Measurements from ENCODE around the gene CD164L2. TPM values are rescaled to one million over a fixed set of nuclear protein-coding genes. Genes with fewer than 3 reads are reported as not detected.

CD164L2 gene
- total RNA-seq, 1 donor from 2014 or later: not detected

DNA sequence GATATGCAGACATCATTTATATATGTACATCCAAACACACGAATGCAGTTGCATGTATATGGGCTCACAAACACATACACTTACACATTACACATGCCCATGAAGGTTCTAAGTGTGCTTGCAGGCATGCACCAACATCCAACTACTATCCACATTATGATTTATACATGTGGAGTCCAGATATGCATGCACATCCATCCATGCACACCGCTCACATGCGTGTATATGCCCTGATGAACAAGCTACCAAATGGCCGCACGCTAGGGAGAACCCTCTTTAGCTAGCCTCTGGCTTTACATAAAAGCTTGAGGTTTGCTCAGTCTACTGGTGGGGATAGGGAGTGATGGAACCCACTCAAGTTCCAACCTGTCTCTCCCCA lies 17.8 kb upstream of the CD164L2 start:
- TF ChIP-seq, protein P1, sequence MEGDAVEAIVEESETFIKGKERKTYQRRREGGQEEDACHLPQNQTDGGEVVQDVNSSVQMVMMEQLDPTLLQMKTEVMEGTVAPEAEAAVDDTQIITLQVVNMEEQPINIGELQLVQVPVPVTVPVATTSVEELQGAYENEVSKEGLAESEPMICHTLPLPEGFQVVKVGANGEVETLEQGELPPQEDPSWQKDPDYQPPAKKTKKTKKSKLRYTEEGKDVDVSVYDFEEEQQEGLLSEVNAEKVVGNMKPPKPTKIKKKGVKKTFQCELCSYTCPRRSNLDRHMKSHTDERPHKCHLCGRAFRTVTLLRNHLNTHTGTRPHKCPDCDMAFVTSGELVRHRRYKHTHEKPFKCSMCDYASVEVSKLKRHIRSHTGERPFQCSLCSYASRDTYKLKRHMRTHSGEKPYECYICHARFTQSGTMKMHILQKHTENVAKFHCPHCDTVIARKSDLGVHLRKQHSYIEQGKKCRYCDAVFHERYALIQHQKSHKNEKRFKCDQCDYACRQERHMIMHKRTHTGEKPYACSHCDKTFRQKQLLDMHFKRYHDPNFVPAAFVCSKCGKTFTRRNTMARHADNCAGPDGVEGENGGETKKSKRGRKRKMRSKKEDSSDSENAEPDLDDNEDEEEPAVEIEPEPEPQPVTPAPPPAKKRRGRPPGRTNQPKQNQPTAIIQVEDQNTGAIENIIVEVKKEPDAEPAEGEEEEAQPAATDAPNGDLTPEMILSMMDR (IDR thresholded peaks at IDR 0.05; ENCODE audit: insufficient read depth, low read depth, low read length): no peak
- TF ChIP-seq EZH2 (IDR thresholded peaks at IDR 0.05; ENCODE audit: insufficient read depth, low read length): no peak
- Histone ChIP-seq H3K27me3 (ENCODE audit: insufficient read depth, low read length) (no peaks in the 10 kb centered on the region), H3K4me1 (ENCODE audit: insufficient read depth, low read length) (peaks cover 21% of the 10 kb centered on the region), H2AFZ (ENCODE audit: low read depth, low read length) (no peak overlapping the region), H4K20me1 (ENCODE audit: insufficient read depth, low read length) (no peaks in the 10 kb centered on the region), H3K9ac (ENCODE audit: low read length) (no peak overlapping the region), H3K9me3 (ENCODE audit: insufficient read depth, low read depth, low read length) (no peaks in the 10 kb centered on the region), H3K4me2 (ENCODE audit: low read length) (no peak overlapping the region), H3K27ac (ENCODE audit: low read depth, low read length) (no peak overlapping the region), H3K4me3 (ENCODE audit: insufficient read depth, low read depth, low read length) (no peak overlapping the region), H3K36me3 (ENCODE audit: insufficient read depth, low read length) (no peaks in the 10 kb centered on the region), H3K79me2 (ENCODE audit: insufficient read depth, low read length) (no peaks in the 10 kb centered on the region)
- Mint-ChIP-seq H3K27ac (ENCODE audit: unreplicated experiment) (no peak overlapping the region), H3K27me3 (ENCODE audit: low read depth, unreplicated experiment) (no peaks in the 10 kb centered on the region), H3K36me3 (ENCODE audit: low read depth, unreplicated experiment) (no peaks in the 10 kb centered on the region), H3K9me3 (ENCODE audit: unreplicated experiment) (no peaks in the 10 kb centered on the region), H3K4me3 (ENCODE audit: unreplicated experiment) (no peak overlapping the region), H3K4me1 (ENCODE audit: low read depth, unreplicated experiment) (peaks cover 24% of the 10 kb centered on the region)
- FAIRE-seq: no peak
- DNase-seq (ENCODE audit: low read depth): no peak

GRCh38 chr1:27400082-27400962 lies 17.2 kb upstream of the CD164L2 start:
- H3K27me3 Mint-ChIP-seq (ENCODE audit: low read depth, unreplicated experiment): no peaks in the 10 kb centered on the region
- Histone ChIP-seq H3K4me3 (ENCODE audit: insufficient read depth, low read depth, low read length) (no peak overlapping the region), H3K9me3 (ENCODE audit: insufficient read depth, low read depth, low read length) (no peaks in the 10 kb centered on the region), H3K9ac (ENCODE audit: low read length) (no peak overlapping the region), H3K4me2 (ENCODE audit: low read length) (no peak overlapping the region), H3K36me3 (ENCODE audit: insufficient read depth, low read length) (no peaks in the 10 kb centered on the region), H3K27ac (ENCODE audit: low read depth, low read length) (no peak overlapping the region), H2AFZ (ENCODE audit: low read depth, low read length) (no peak overlapping the region), H3K27me3 (ENCODE audit: insufficient read depth, low read length) (no peaks in the 10 kb centered on the region), H3K4me1 (ENCODE audit: insufficient read depth, low read length) (peaks cover 20% of the 10 kb centered on the region), H3K79me2 (ENCODE audit: insufficient read depth, low read length) (no peaks in the 10 kb centered on the region), H4K20me1 (ENCODE audit: insufficient read depth, low read length) (no peaks in the 10 kb centered on the region)
- H3K4me3 Mint-ChIP-seq (ENCODE audit: unreplicated experiment): no peak overlapping the region
- H3K9me3 Mint-ChIP-seq (ENCODE audit: unreplicated experiment): no peaks in the 10 kb centered on the region
- peaks cover 20% of the 10 kb centered on the region for H3K4me1 Mint-ChIP-seq (ENCODE audit: low read depth, unreplicated experiment)
- DNase-seq (ENCODE audit: low read depth): no peak
- no peak for TF ChIP-seq EZH2 (IDR thresholded peaks at IDR 0.05; ENCODE audit: insufficient read depth, low read length)
- TF ChIP-seq, protein P1 (IDR thresholded peaks at IDR 0.05; ENCODE audit: insufficient read depth, low read depth, low read length): no peak
- no peak for FAIRE-seq
- H3K27ac Mint-ChIP-seq (ENCODE audit: unreplicated experiment): peak overlapping the region; percentile 66
- H3K36me3 Mint-ChIP-seq (ENCODE audit: low read depth, unreplicated experiment): no peaks in the 10 kb centered on the region

Measured in astrocyte (in vitro differentiated cells and primary cell).